Aorta (tissue), 5 donors: ENCODE results near the gene PPP1R9B. TPM values are rescaled to one million over a fixed set of nuclear protein-coding genes. Genes with fewer than 3 reads are reported as not detected.

ENCODE experiments used
- ATAC-seq: fragments of 200-7000 bp; cut with Tn5 transposase; one replicate; pipeline ENCODE4 v1.9.1; 2022; ENCODE audit warnings: moderate library complexity; ENCODE audit not compliant: low FRiP score
- DNase-seq, 2 donors: peaks; one replicate each; pipeline ENCODE4 v3.0.0-alpha.2; 2020
- H3K27ac ChIP-seq, 2 donors: one replicate each; pipeline ENCODE4 v1.5.1; 2013; ENCODE audit warnings: low read length in 2 of 2, mild to moderate bottlenecking in 2 of 2, moderate library complexity in 2 of 2, control low read depth in 1 of 2, inconsistent platforms in 1 of 2, low read depth in 1 of 2
- H3K27me3 ChIP-seq, 2 donors: one replicate each; pipeline ENCODE4 v1.6.1; 2013; ENCODE audit warnings: control low read depth in 1 of 2, low read length in 1 of 2, mild to moderate bottlenecking in 1 of 2, moderate library complexity in 1 of 2; ENCODE audit not compliant: insufficient read depth in 2 of 2, control insufficient read depth in 1 of 2
- H3K36me3 ChIP-seq, 2 donors: one replicate each; pipeline ENCODE4 v1.6.1; 2013; ENCODE audit warnings: control low read depth in 1 of 2, low read length in 1 of 2, mild to moderate bottlenecking in 1 of 2; ENCODE audit not compliant: insufficient read depth in 2 of 2, control insufficient read depth in 1 of 2
- H3K4me1 ChIP-seq, 2 donors: one replicate each; pipeline ENCODE4 v1.6.1; 2013; ENCODE audit warnings: low read length in 2 of 2, control low read depth in 1 of 2, mild to moderate bottlenecking in 1 of 2, moderate library complexity in 1 of 2; ENCODE audit not compliant: insufficient read depth in 2 of 2, control insufficient read depth in 1 of 2
- H3K4me3 ChIP-seq, 2 donors: one replicate each; pipeline ENCODE4 v1.5.1; 2013; ENCODE audit warnings: low read length in 2 of 2, control low read depth in 1 of 2, mild to moderate bottlenecking in 1 of 2
- H3K9me3 ChIP-seq: one replicate; pipeline ENCODE4 v1.6.1; 2013; ENCODE audit warnings: mild to moderate bottlenecking, low read length; ENCODE audit not compliant: control insufficient read depth
- WGBS, 2 donors: extraction: QIAGEN DNeasy Blood & Tissue Kit; methylation state at CpG; one replicate each; pipeline ENCODE4 v1.1.7; 2013; 5-methylcytosine and 5-hydroxymethylcytosine counted together
- intact Hi-C, 2 donors: fragments of 100-400 bp; cut with DNase I; formaldehyde crosslinking; loops; one replicate each; pipeline versions ENCODE4 v1.14.2 to v1.15.0; 2022
- polyA plus RNA-seq, 2 donors: library from polyadenylated mRNA; stranded (reverse); fragments of 200-250 nt; gene quantifications; one replicate each; pipeline ENCODE4 v1.2.3, GENCODE V29; 2013
- total RNA-seq, 2 donors: library from RNA; stranded (reverse); fragmentation: NEBNext Ultra II Directional; extraction: Animal tissue kit (Norgen Biotek cat#: 25700); gene quantifications; one replicate each; pipeline ENCODE4 v1.2.1, GENCODE V29; 2021
- donor health status: healthy with polysubstance abuse.
- donor health status: Bipolar disorder and iron deficiency.
- donor health status: DM: no; HTN: no; CAD: no.
- donor health status: DM: no; HTN: no; CAD: no.
- donor health status: DM: yes; HTN: yes; CAD: no.

PPP1R9B gene
- total and polyA plus RNA-seq, 4 donors = 20.3 to 99.0 (median 45.2) TPM

DNA sequence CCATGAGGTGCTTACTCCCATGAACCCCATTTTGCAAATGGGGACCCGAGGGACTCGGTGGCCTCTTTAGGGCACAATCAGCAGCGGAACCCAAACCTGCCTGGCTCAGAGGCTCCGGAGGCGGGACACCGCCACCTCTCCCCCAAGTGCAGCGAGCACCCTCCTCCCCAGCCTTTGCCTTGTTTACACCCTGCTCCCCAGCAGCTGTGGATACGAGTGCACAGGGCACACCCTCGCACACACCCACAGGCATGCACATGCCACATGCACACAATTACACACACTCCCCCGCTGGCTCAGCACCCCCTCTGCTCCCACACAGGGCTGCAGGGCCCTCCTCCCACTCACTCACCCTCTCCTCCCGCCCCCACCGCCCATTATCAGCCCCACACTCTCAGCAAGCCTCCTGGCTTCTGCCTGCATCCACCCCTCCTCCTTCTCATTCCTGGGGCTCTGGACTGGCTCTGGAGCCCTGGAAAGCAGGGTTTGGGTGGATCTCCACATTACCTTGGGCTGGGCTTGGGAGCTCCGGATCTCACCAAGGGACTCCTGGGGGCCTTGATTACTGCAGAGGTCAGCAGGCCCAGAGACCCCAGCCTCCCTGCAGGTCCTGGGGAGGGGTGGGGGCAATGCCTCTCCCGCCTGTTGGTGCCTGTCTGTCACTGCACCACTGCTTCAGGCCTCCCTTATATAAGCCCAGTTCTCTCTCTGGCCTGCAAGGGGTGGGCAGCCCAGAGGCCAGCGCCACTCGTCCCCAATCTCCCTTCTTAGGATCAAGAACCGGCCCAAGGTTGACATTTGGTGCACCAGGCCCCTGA, 48.9 kb downstream of the PPP1R9B start:
- Histone ChIP-seq H3K27me3 (no peaks in the 10 kb centered on the region), H3K27ac (no peak overlapping the region), H3K4me3 (no peak overlapping the region), H3K36me3 (peaks cover 0 to under 1% of the 10 kb centered on the region in 2 donors), H3K9me3 (no peaks in the 10 kb centered on the region), H3K4me1 (no peaks in the 10 kb centered on the region)
- ATAC-seq = peak; percentile 43
- intact Hi-C loops = no loop called here
- 45 to 55% methylated on average over 17 of the region's 17 CpGs for WGBS, 2 donors
- peak in 1 of 2 donors; percentile 47 for DNase-seq

DNA sequence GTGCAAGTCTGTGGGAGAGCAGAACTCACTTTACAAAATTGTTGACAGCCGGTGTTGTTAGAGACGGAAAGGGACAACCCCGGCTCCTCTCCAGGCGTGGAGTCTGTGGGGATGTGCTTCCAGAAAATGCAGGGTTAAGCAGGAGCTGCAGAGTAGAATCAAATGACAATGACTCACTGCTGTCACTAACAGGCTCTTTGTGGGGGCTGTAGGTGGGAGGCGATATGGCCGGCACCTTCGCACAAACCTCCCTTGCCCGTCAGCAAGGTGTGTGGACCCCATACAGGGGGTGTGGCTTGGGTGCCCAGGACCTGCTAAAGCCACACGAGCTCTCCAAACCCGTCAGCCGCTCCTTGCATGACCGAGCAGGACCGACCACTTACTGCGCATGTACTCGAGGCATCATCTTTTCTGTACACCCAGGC, 49.5 kb downstream of the PPP1R9B start:
- no peaks in the 10 kb centered on the region for H3K9me3 ChIP-seq
- no peaks in the 10 kb centered on the region for H3K4me1 ChIP-seq
- no peak overlapping the region for H3K27ac ChIP-seq
- ATAC-seq = no peak
- intact Hi-C loops = no loop called here
- WGBS, 2 donors = 52 to 61% methylated on average over 15 of the region's 15 CpGs
- no peak overlapping the region for H3K4me3 ChIP-seq
- H3K36me3 ChIP-seq = no peaks in the 10 kb centered on the region
- DNase-seq = no peak
- no peaks in the 10 kb centered on the region for H3K27me3 ChIP-seq

DNA sequence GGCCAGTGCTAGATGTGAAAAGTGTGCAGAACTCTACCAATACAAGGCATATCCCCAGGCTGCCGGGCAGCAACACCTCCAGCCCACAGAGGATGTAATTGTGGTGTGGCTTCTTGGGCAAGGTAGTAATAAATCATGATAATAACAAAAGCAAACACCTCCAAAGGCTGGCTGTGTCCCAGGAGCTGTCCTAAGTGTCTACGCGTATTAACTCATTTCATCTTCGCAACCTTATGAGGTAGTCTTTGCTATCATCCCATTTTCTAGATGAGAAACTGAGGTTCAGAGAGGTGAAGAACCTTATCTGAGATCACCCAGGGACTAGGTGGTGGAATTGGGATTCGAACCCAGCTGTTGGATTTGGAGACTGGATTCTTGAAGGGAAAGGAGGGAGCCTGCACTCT, 50.0 kb downstream of the PPP1R9B start:
- no peaks in the 10 kb centered on the region for H3K36me3 ChIP-seq
- H3K4me3 ChIP-seq = no peak overlapping the region
- no peak overlapping the region for H3K27ac ChIP-seq
- H3K9me3 ChIP-seq = no peaks in the 10 kb centered on the region
- DNase-seq = peak in 1 of 2 donors; percentile 12
- H3K27me3 ChIP-seq = no peaks in the 10 kb centered on the region
- intact Hi-C loops = no loop called here
- ATAC-seq = no peak
- H3K4me1 ChIP-seq = no peaks in the 10 kb centered on the region
- WGBS, 2 donors = 76 to 77% methylated on average over 5 of the region's 5 CpGs

DNA sequence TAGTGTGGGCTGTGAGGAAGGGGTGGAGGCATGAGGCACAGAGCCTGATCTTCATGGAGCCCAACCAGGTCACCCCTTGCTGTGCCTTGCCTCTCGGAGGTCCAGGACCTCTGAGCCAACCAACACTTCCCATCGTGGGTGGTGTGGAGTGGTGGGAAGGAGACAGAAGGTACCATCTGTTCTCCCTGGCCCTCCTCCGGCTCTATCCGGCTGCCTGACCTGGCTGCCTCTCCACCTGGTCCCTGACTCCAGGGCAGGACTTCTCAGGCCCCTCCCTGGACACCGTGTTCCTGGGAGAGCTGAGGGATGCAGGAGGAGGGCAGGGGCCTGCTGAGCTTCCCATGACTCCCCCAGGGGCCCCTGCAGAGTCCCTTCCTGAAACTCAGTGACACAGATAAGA, 51.5 kb downstream of the PPP1R9B start:
- Histone ChIP-seq H3K4me3 (no peak overlapping the region), H3K4me1 (no peaks in the 10 kb centered on the region), H3K27me3 (no peaks in the 10 kb centered on the region), H3K36me3 (no peaks in the 10 kb centered on the region), H3K27ac (no peak overlapping the region), H3K9me3 (no peaks in the 10 kb centered on the region)
- peak in 1 of 2 donors; percentile 22 for DNase-seq
- intact Hi-C loops = loop anchor here in 1 of 2 donors (5.0 kb wide), 1 partner anchor 48 kb away; no protein-coding TSS in a partner anchor
- WGBS, 2 donors = 74 to 79% methylated on average over 5 of the region's 5 CpGs
- ATAC-seq = no peak

- intact Hi-C loops = loop anchor here in 1 of 2 donors (5.0 kb wide), 1 partner anchor 49 kb away; no protein-coding TSS in a partner anchor
- Histone ChIP-seq H3K36me3 (no peaks in the 10 kb centered on the region), H3K4me1 (no peaks in the 10 kb centered on the region), H3K27ac (no peak overlapping the region), H3K27me3 (no peaks in the 10 kb centered on the region), H3K4me3 (no peak overlapping the region), H3K9me3 (no peaks in the 10 kb centered on the region)
- no peak for ATAC-seq
- 77 to 80% methylated on average over 4 of the region's 4 CpGs for WGBS, 2 donors
- peak in 1 of 2 donors; percentile 5 for DNase-seq
These were observed 51.9 kb downstream of the PPP1R9B start for GRCh38 chr17:50098583-50098982.

GRCh38 chr17:50097926-50098325, 52.6 kb downstream of the PPP1R9B start:
- no peak for DNase-seq
- Histone ChIP-seq H3K27ac (no peak overlapping the region), H3K36me3 (no peaks in the 10 kb centered on the region), H3K27me3 (no peaks in the 10 kb centered on the region), H3K4me1 (no peaks in the 10 kb centered on the region), H3K9me3 (no peaks in the 10 kb centered on the region), H3K4me3 (no peak overlapping the region)
- intact Hi-C loops = loop anchor here in 1 of 2 donors (5.0 kb wide), 1 partner anchor 49 kb away; no protein-coding TSS in a partner anchor
- WGBS, 2 donors = 75 to 76% methylated on average over 4 of the region's 4 CpGs
- ATAC-seq = no peak

DNA sequence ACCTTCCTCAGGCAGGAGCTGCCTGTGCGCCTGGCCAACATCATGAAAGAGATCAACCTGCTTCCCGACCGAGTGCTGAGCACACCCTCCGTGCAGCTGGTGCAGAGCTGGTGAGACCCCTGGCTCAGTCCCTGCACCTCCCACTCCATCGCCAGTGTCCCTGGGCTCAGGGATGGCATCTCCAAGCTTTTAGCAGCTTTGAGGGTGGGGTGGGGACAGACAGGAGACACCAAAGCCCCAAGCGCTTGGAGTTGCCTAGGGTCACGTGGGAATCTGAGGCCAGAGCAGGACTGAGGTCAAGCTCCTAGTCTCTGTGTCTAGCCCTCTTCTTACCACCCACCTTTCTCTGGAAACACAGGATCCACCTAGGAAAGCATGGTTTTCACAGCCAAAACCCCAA, 53.0 kb downstream of the PPP1R9B start:
- no peak overlapping the region for H3K27ac ChIP-seq
- intact Hi-C loops = loop anchor here in 1 of 2 donors (5.0 kb wide), 1 partner anchor 50 kb away; no protein-coding TSS in a partner anchor
- H3K4me1 ChIP-seq = no peaks in the 10 kb centered on the region

DNA sequence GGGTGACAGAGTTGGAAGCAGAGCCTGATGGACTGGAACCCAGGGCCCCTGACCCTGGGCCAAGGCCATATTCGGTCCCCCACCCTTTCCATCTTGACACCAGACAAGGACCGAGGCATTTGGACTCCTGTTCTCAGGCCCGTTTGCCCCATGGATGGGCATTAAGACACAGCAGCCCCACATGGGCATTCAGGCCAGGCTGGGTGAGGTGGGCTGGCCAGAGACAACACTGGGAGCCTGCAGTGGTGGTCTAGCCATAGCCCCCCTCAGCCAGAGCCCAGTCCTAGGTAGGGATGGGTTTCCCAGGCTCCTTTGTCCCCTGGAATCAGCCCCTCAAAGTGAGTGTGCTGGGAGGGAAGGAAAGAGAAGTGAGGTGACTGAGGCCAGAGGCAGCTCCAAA, 53.7 kb downstream of the PPP1R9B start:
- no peaks in the 10 kb centered on the region for H3K36me3 ChIP-seq
- H3K27ac ChIP-seq = no peak overlapping the region
- intact Hi-C loops = loop anchor here in 1 of 2 donors (1.0 to 5.0 kb wide), 2 partner anchors 51 to 194 kb away; no protein-coding TSS in a partner anchor
- H3K9me3 ChIP-seq = no peaks in the 10 kb centered on the region
- H3K27me3 ChIP-seq = no peaks in the 10 kb centered on the region
- no peaks in the 10 kb centered on the region for H3K4me1 ChIP-seq
- ATAC-seq (no peak), DNase-seq (peak in 1 of 2 donors; percentile 29)
- H3K4me3 ChIP-seq = no peak overlapping the region
- 52 to 57% methylated on average over 3 of the region's 3 CpGs for WGBS, 2 donors

More for the DNA sequence above, 53.0 kb downstream of the PPP1R9B start:
- 64 to 76% methylated on average over 7 of the region's 7 CpGs for WGBS, 2 donors
- Histone ChIP-seq H3K36me3 (no peaks in the 10 kb centered on the region), H3K27me3 (no peaks in the 10 kb centered on the region), H3K9me3 (no peaks in the 10 kb centered on the region), H3K4me3 (no peak overlapping the region)
- DNase-seq (peak in 1 of 2 donors; percentile 34), ATAC-seq (no peak)
